ENCODE results near the gene DENND1A.

GRCh38 chr9:123622711-123623241 is 307.1 kb downstream of the DENND1A start:
- TF ChIP-seq POLR2A (IDR thresholded peaks at IDR 0.05) = no peak
- TF ChIP-seq, protein P1, sequence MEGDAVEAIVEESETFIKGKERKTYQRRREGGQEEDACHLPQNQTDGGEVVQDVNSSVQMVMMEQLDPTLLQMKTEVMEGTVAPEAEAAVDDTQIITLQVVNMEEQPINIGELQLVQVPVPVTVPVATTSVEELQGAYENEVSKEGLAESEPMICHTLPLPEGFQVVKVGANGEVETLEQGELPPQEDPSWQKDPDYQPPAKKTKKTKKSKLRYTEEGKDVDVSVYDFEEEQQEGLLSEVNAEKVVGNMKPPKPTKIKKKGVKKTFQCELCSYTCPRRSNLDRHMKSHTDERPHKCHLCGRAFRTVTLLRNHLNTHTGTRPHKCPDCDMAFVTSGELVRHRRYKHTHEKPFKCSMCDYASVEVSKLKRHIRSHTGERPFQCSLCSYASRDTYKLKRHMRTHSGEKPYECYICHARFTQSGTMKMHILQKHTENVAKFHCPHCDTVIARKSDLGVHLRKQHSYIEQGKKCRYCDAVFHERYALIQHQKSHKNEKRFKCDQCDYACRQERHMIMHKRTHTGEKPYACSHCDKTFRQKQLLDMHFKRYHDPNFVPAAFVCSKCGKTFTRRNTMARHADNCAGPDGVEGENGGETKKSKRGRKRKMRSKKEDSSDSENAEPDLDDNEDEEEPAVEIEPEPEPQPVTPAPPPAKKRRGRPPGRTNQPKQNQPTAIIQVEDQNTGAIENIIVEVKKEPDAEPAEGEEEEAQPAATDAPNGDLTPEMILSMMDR (IDR thresholded peaks at IDR 0.05) = no peak
